ENCODE data around the gene BATF. TPM values are rescaled to one million over a fixed set of nuclear protein-coding genes. Genes with fewer than 3 reads are reported as not detected.
A peak's percentile ranks its signal among the peaks of the same experiment; 100 is the strongest.

BATF gene
- total RNA-seq, 6 experiments from 2014 or later = 0.24 to 10.4 (median 0.87) TPM

- DNase-seq (no peak), ATAC-seq (peak in 2 of 4 donors; percentile 18 to 19)
- Histone ChIP-seq H3K36me3 (no peaks in the 10 kb centered on the region), H3K27ac (no peak overlapping the region), H3K4me1 (peaks cover 0 to 18% (median 7%) of the 10 kb centered on the region in 4 donors), H3K9me3 (no peaks in the 10 kb centered on the region), H3K4me3 (no peak overlapping the region), H3K27me3 (no peaks in the 10 kb centered on the region)
- 56% methylated on average over 4 of the region's 5 CpGs for WGBS (ENCODE audit: insufficient coverage, low coverage, low lambda C conversion rate, missing lambda C conversion rate)
- no peak for TF ChIP-seq POLR2A (IDR thresholded peaks at IDR 0.05)
- TF ChIP-seq CTCF (IDR thresholded peaks at IDR 0.05) = no peak
- intact Hi-C loops (cut with DNase I) = no loop called here
Measured at GRCh38 chr14:75549169-75549568, 26.9 kb downstream of the BATF start.

GRCh38 chr14:75551021-75551420 is 28.8 kb downstream of the BATF start:
- DNase-seq (no peak), ATAC-seq (no peak)
- Histone ChIP-seq H3K27ac (no peak overlapping the region), H3K4me1 (peaks cover 0 to 18% (median 7%) of the 10 kb centered on the region in 4 donors), H3K4me3 (no peak overlapping the region), H3K36me3 (no peaks in the 10 kb centered on the region), H3K9me3 (no peaks in the 10 kb centered on the region), H3K27me3 (no peaks in the 10 kb centered on the region)
- 78% methylated on average over 7 of the region's 7 CpGs for WGBS (ENCODE audit: insufficient coverage, low coverage, low lambda C conversion rate, missing lambda C conversion rate)
- intact Hi-C loops (cut with DNase I) = no loop called here
- TF ChIP-seq CTCF (IDR thresholded peaks at IDR 0.05) (no peak), POLR2A (IDR thresholded peaks at IDR 0.05) (no peak)

- Histone ChIP-seq H3K27me3 (no peaks in the 10 kb centered on the region), H3K9me3 (no peaks in the 10 kb centered on the region), H3K36me3 (no peaks in the 10 kb centered on the region), H3K4me1 (peaks cover 0 to 13% (median 5%) of the 10 kb centered on the region in 4 donors), H3K4me3 (no peak overlapping the region), H3K27ac (no peak overlapping the region)
- ATAC-seq (no peak), DNase-seq (no peak)
- intact Hi-C loops (cut with DNase I) = no loop called here
- no peak for TF ChIP-seq CTCF (IDR thresholded peaks at IDR 0.05)
- no peak for TF ChIP-seq POLR2A (IDR thresholded peaks at IDR 0.05)
- WGBS (ENCODE audit: insufficient coverage, low coverage, low lambda C conversion rate, missing lambda C conversion rate) = 94% methylated on average over 5 of the region's 6 CpGs
Measured at GRCh38 chr14:75553157-75553556, 30.9 kb downstream of the BATF start.

GRCh38 chr14:75553761-75554364 is 31.6 kb downstream of the BATF start:
- DNase-seq (no peak), ATAC-seq (no peak)
- intact Hi-C loops (cut with DNase I) = no loop called here
- H3K4me1 ChIP-seq = peaks cover 0 to 6% (median 1%) of the 10 kb centered on the region in 4 donors
- H3K4me3 ChIP-seq = no peak overlapping the region
- no peak overlapping the region for H3K27ac ChIP-seq
- no peak for TF ChIP-seq POLR2A (IDR thresholded peaks at IDR 0.05)
- TF ChIP-seq CTCF (IDR thresholded peaks at IDR 0.05) = no peak
- no peaks in the 10 kb centered on the region for H3K36me3 ChIP-seq
- H3K27me3 ChIP-seq = no peaks in the 10 kb centered on the region
- H3K9me3 ChIP-seq = no peaks in the 10 kb centered on the region
- WGBS (ENCODE audit: insufficient coverage, low coverage, low lambda C conversion rate, missing lambda C conversion rate) = 54% methylated on average over 4 of the region's 4 CpGs

Data from right lobe of liver (tissue), 6 donors.